Upper lobe of left lung (tissue), 6 donors: ENCODE measurements around the gene RAB9B. TPM values are rescaled to one million over a fixed set of nuclear protein-coding genes. Genes with fewer than 3 reads are reported as not detected.

Experiments
- ATAC-seq, 2 donors: fragments of 200-7000 bp; cut with Tn5 transposase; one replicate each; pipeline ENCODE4 v1.9.1; 2022; ENCODE audit warnings: mild to moderate bottlenecking in 2 of 2, moderate library complexity in 2 of 2; ENCODE audit not compliant: low FRiP score in 2 of 2
- DNase-seq, 2 donors: peaks; one replicate each; pipeline ENCODE4 v3.0.0-alpha.2; 2019 to 2020
- H3K27ac ChIP-seq, 4 donors: fragments of 200-600 bp; sonication (generic); one replicate each; pipeline ENCODE4 v1.5.1; 2016 to 2019
- H3K27me3 ChIP-seq, 4 donors: fragments of 200-600 bp; sonication (generic); one replicate each; pipeline ENCODE4 v1.5.1; 2017 to 2019
- H3K36me3 ChIP-seq, 4 donors: fragments of 200-600 bp; sonication (generic); one replicate each; pipeline ENCODE4 v1.5.1; 2016 to 2019
- H3K4me1 ChIP-seq, 4 donors: fragments of 200-600 bp; sonication (generic); one replicate each; pipeline ENCODE4 v1.5.1; 2018 to 2019
- H3K4me3 ChIP-seq, 4 donors: fragments of 200-600 bp; sonication (generic); one replicate each; pipeline ENCODE4 v1.5.1; 2017 to 2019; ENCODE audit warnings: mild to moderate bottlenecking in 2 of 4, moderate library complexity in 1 of 4
- H3K9me3 ChIP-seq, 4 donors: fragments of 200-600 bp; sonication (generic); one replicate each; pipeline ENCODE4 v1.5.1; 2018 to 2019
- CTCF ChIP-seq, 6 experiments: fragments of 450-650 bp in 4 of 6; fragments of 200-600 bp in 2 of 6; sonication (generic) in 2 of 6; IDR thresholded peaks; one replicate each; pipeline ENCODE4 v1.5.1; 2016 to 2019; ENCODE audit warnings: antibody characterized with exemption in 6 of 6
- EP300 ChIP-seq, 4 donors: sonication (generic); formaldehyde crosslinking; IDR thresholded peaks; one replicate each; pipeline ENCODE4 v1.5.1; 2017; ENCODE audit warnings: antibody characterized with exemption in 4 of 4, control low read depth in 2 of 4
- POLR2A ChIP-seq, 4 donors: fragments of 450-650 bp; IDR thresholded peaks; one replicate each; pipeline ENCODE4 v1.5.1; 2016 to 2017; ENCODE audit warnings: antibody characterized with exemption in 4 of 4, mild to moderate bottlenecking in 2 of 4
- POLR2AphosphoS5 ChIP-seq, 2 donors: sonication (generic); formaldehyde crosslinking; IDR thresholded peaks; one replicate each; pipeline ENCODE4 v1.5.1; 2017; ENCODE audit warnings: antibody characterized with exemption in 2 of 2
- WGBS, 2 donors: methylation state at CpG; one replicate each; pipeline ENCODE4 v1.1.5; 2017 to 2018; 5-methylcytosine and 5-hydroxymethylcytosine counted together
- total RNA-seq, 6 donors: library from RNA; depleted of rRNA in 4 of 6; stranded (reverse); fragments of >200 nt in 4 of 6; gene quantifications; one replicate each; pipeline versions ENCODE4 v1.1.0 to v1.2.1, GENCODE V29; 2016 to 2021
- donor health status: DM: no; HTN: no; CAD: no; lungs with moderate emphysema.
- donor health status: DM: no; HTN: yes; CAD: no; lungs with severe emphysema.

RAB9B gene
- total RNA-seq, 6 donors from 2014 or later, result 0.37 to 1.1 (median 0.84) TPM; not detected in 1

- Histone ChIP-seq H3K9me3 (no peaks in the 10 kb centered on the region), H3K4me3 (no peak overlapping the region), H3K27me3 (no peaks in the 10 kb centered on the region), H3K4me1 (no peaks in the 10 kb centered on the region), H3K27ac (no peak overlapping the region), H3K36me3 (no peaks in the 10 kb centered on the region)
- DNase-seq, result no peak
- no peak for ATAC-seq
- no peak for TF ChIP-seq CTCF (IDR thresholded peaks at IDR 0.05)
- TF ChIP-seq POLR2AphosphoS5 (IDR thresholded peaks at IDR 0.05), result no peak
- TF ChIP-seq EP300 (IDR thresholded peaks at IDR 0.05), result no peak
- no peak for TF ChIP-seq POLR2A (IDR thresholded peaks at IDR 0.05)
- WGBS, 2 donors, result 75 to 91% methylated on average over 4 of the region's 4 CpGs
Measured at GRCh38 chrX:103791228-103791627, 40.8 kb downstream of the RAB9B start.

- no peaks in the 10 kb centered on the region for H3K9me3 ChIP-seq
- ATAC-seq (no peak), DNase-seq (no peak)
- no peaks in the 10 kb centered on the region for H3K4me1 ChIP-seq
- no peak overlapping the region for H3K4me3 ChIP-seq
- no peaks in the 10 kb centered on the region for H3K36me3 ChIP-seq
- H3K27me3 ChIP-seq, result no peaks in the 10 kb centered on the region
- H3K27ac ChIP-seq, result no peak overlapping the region
- TF ChIP-seq EP300 (IDR thresholded peaks at IDR 0.05), result no peak
- no peak for TF ChIP-seq POLR2A (IDR thresholded peaks at IDR 0.05)
- no peak for TF ChIP-seq CTCF (IDR thresholded peaks at IDR 0.05)
- TF ChIP-seq POLR2AphosphoS5 (IDR thresholded peaks at IDR 0.05), result no peak
Measured at GRCh38 chrX:103789004-103789403, 43.1 kb downstream of the RAB9B start.

GRCh38 chrX:103783971-103784370 is 48.1 kb downstream of the RAB9B start:
- WGBS, 2 donors, result 72 to 73% methylated on average over 2 of the region's 2 CpGs

GRCh38 chrX:103783196-103783595 is 48.9 kb downstream of the RAB9B start:
- no peak overlapping the region for H3K27ac ChIP-seq
- no peaks in the 10 kb centered on the region for H3K9me3 ChIP-seq
- no peaks in the 10 kb centered on the region for H3K36me3 ChIP-seq
- DNase-seq (no peak), ATAC-seq (no peak)
- TF ChIP-seq POLR2A (IDR thresholded peaks at IDR 0.05) (no peak), EP300 (IDR thresholded peaks at IDR 0.05) (no peak), POLR2AphosphoS5 (IDR thresholded peaks at IDR 0.05) (no peak), CTCF (IDR thresholded peaks at IDR 0.05) (no peak)
- no peaks in the 10 kb centered on the region for H3K27me3 ChIP-seq
- no peak overlapping the region for H3K4me3 ChIP-seq
- WGBS, 2 donors, result 61 to 67% methylated on average over 1 to 3 of the region's 3 CpGs
- H3K4me1 ChIP-seq, result no peaks in the 10 kb centered on the region

More at GRCh38 chrX:103783971-103784370, 48.1 kb downstream of the RAB9B start:
- no peaks in the 10 kb centered on the region for H3K27me3 ChIP-seq
- no peaks in the 10 kb centered on the region for H3K4me1 ChIP-seq
- TF ChIP-seq CTCF (IDR thresholded peaks at IDR 0.05), result no peak
- TF ChIP-seq EP300 (IDR thresholded peaks at IDR 0.05), result no peak
- no peak for TF ChIP-seq POLR2A (IDR thresholded peaks at IDR 0.05)
- no peak for TF ChIP-seq POLR2AphosphoS5 (IDR thresholded peaks at IDR 0.05)
- DNase-seq (no peak), ATAC-seq (no peak)
- no peak overlapping the region for H3K27ac ChIP-seq
- no peaks in the 10 kb centered on the region for H3K9me3 ChIP-seq
- H3K36me3 ChIP-seq, result no peaks in the 10 kb centered on the region
- no peak overlapping the region for H3K4me3 ChIP-seq

- Histone ChIP-seq H3K36me3 (no peaks in the 10 kb centered on the region), H3K27ac (no peak overlapping the region), H3K27me3 (no peaks in the 10 kb centered on the region), H3K4me1 (no peaks in the 10 kb centered on the region), H3K4me3 (no peak overlapping the region), H3K9me3 (no peaks in the 10 kb centered on the region)
- WGBS, 2 donors, result 72% methylated on average over 3 of the region's 3 CpGs; no CpG with 5 or more reads in 1 of the 2 donors
- no peak for TF ChIP-seq POLR2A (IDR thresholded peaks at IDR 0.05)
- TF ChIP-seq POLR2AphosphoS5 (IDR thresholded peaks at IDR 0.05), result no peak
- TF ChIP-seq EP300 (IDR thresholded peaks at IDR 0.05), result no peak
- TF ChIP-seq CTCF (IDR thresholded peaks at IDR 0.05), result no peak
- ATAC-seq, result no peak
- DNase-seq, result no peak
Measured at GRCh38 chrX:103782640-103783039, 49.4 kb downstream of the RAB9B start.
